ENCODE measurements around the gene ST3GAL3. TPM values are rescaled to one million over a fixed set of nuclear protein-coding genes. Genes with fewer than 3 reads are reported as not detected.

ST3GAL3 gene
- polyA plus RNA-seq, 10 donors, result 24.3 to 40.5 (median 32.2) TPM

DNA sequence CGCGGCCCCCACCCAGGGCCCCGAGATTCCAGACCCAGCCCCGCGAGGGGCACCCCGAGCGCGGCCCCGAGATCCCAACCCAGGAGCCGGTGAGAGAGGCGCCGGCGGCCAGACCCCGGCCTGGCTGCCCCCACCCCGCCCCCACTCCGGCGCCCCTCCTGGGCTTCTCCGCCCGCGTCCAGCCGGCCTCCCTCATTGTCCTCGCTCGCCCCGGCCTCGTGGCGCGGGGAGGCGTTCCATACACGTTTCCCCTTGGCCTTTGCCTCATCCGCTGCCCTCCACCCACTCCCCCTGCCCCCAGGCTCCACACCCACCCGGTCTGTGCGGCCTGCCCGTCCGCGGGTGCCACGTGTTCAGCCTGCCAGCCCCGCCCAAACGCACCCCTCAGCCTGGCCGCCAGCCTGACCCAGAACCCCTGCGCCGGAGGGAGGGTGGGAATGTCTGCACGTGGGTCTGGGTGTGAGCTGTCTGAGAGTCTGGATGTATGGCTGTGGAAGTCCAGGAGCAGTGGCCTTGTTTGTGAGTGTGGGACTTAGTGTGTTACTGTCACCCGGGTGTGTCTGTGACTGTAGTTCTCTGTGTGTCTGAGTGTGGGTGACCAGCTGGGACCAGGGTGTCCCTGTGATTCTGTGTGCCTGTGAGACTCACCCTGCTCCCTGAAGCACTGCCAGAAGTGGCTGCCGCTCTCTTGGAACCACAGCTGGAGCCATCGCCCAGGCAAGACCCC lies 272.4 kb downstream of the ST3GAL3 start:
- DNase-seq, result peak; percentile 38 to 75 (median 40)

DNA sequence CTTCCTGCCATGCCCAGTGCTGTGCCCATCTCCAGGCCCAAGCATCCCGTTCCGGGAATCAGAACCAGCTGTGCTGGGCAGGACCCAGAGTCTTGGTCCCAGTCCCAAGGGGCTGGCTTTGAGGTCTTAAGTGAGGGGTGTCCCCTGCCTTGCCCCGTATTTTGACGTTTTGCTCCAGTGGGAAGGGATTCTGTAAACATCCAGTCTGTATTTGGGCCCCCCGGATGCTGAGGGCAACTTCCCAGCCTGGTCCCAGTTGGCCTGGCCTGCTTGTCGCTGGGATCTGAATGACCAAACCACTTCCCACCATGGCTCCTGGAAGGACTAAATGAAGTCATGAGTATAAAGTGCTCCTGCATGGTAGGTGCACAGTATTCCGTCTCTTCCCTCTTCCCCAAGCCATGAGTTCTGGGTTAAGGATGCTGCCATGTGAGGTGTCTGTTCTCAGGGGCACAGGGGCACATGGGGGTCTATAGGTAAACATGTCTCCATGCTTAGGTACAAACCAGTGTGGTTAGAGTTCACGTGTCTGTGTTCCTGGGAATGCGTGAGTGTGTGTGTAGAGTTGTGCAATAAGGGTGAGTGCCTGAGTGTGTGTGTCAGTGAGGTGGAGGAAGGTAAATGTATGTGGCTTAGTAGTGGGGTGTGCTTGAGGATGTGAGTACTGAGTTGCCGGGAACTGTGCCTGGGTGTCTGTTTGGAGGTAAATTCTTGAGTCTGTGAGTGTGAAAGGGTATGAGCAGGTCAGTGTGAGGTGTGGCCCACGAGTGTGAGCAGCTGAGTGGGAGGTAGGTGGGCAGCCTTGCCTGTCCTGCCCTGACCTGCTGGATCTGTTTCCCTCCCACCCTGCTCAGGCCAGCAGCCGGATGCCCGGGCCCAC lies 273.2 kb downstream of the ST3GAL3 start:
- no peak for DNase-seq

Other genes with a start within 250 kb of the ST3GAL3 start
- 10 to 100 TPM; 12.9 to 55.3 (median 17.0) TPM for gene PTPRF, start 176.7 kb upstream of the ST3GAL3 start, polyA plus RNA-seq (ENCODE audit: insufficient read length in 10 of 10)
- 10 to 100 TPM; 18.4 to 27.3 (median 21.1) TPM for gene KDM4A, start 57.4 kb upstream of the ST3GAL3 start, polyA plus RNA-seq (ENCODE audit: insufficient read length in 10 of 10)
- 1 to 10 TPM in 6 of 10 donors, under 1 TPM in 4; 0.29 to 2.7 (median 1.1) TPM for gene ARTN, start 226.3 kb downstream of the ST3GAL3 start, polyA plus RNA-seq (ENCODE audit: insufficient read length in 10 of 10)
- gene IPO13, start 239.4 kb downstream of the ST3GAL3 start, polyA plus RNA-seq (ENCODE audit: insufficient read length in 10 of 10), result 10 to 100 TPM; 19.4 to 32.2 (median 23.8) TPM

Measured in muscle of back (tissue), 11 donors.